HepG2 (cell line): ENCODE results near the gene CREBBP. TPM values are rescaled to one million over a fixed set of nuclear protein-coding genes. Genes with fewer than 3 reads are reported as not detected.

ENCODE experiments used
- AHR ChIP-seq: IDR thresholded peaks from 2 replicates; pipeline ENCODE4 v1.6.1; 2018; ENCODE audit warnings: missing genetic modification reagents, missing compliant biosample characterization
- MBNL3 ChIP-seq: fragments of 250-450 bp; sonication (Bioruptor Pico); conservative IDR thresholded peaks from 2 replicates; pipeline ENCODE4 v1.8.0; 2022; ENCODE audit warnings: mild to moderate bottlenecking, inconsistent platforms
- NR2C2 ChIP-seq: sonication (generic); formaldehyde crosslinking; IDR thresholded peaks from 2 replicates; pipeline ENCODE4 v1.4.0; 2020; ENCODE audit warnings: missing genetic modification reagents, mild to moderate bottlenecking, moderate library complexity, borderline replicate concordance
- RARG ChIP-seq: sonication (generic); formaldehyde crosslinking; IDR thresholded peaks from 2 replicates; pipeline ENCODE4 v1.4.0; 2020; ENCODE audit warnings: low read depth, mild to moderate bottlenecking, missing genetic modification reagents
- RBAK ChIP-seq: sonication (generic); formaldehyde crosslinking; IDR thresholded peaks from 2 replicates; pipeline ENCODE4 v1.5.1; 2020; ENCODE audit warnings: mild to moderate bottlenecking, missing genetic modification reagents
- SIN3B ChIP-seq: fragments of 150-350 bp; IDR thresholded peaks from 2 replicates; pipeline ENCODE4 v1.6.1; 2014; ENCODE audit warnings: low read length
- SRY ChIP-seq: sonication (generic); formaldehyde crosslinking; IDR thresholded peaks from 2 replicates; pipeline ENCODE4 v1.8.0; 2022; ENCODE audit warnings: mild to moderate bottlenecking, missing genetic modification reagents
- ZNF292 ChIP-seq: sonication (generic); formaldehyde crosslinking; IDR thresholded peaks from 2 replicates; pipeline ENCODE4 v1.8.1; 2022; ENCODE audit warnings: mild to moderate bottlenecking, low read depth, missing genetic modification reagents, borderline replicate concordance
- ZNF501 ChIP-seq: sonication (generic); formaldehyde crosslinking; IDR thresholded peaks from 2 replicates; pipeline ENCODE4 v1.5.1; 2020; ENCODE audit warnings: mild to moderate bottlenecking, moderate library complexity, missing genetic modification reagents
- polyA plus RNA-seq, 8 experiments: library from polyadenylated mRNA; depleted of rRNA in 3 of 8; stranded (reverse) in 7 of 8; unstranded in 1 of 8; fragments of >200 nt; fragmentation: Illumina TruSeq in 4 of 8; extraction: Trizol in 4 of 8; gene quantifications; 2 replicates each; pipeline versions ENCODE4 v1.2.1 to v1.2.3, GENCODE V29; 2011 to 2016; ENCODE audit warnings: low read depth in 4 of 8, missing spikeins in 1 of 8, mixed read lengths in 1 of 8; ENCODE audit not compliant: insufficient read depth in 1 of 8
- total RNA-seq, 5 experiments: library from RNA; depleted of rRNA; stranded (reverse); fragments of >200 nt; fragmentation: Illumina TruSeq; extraction: Trizol; gene quantifications; 2 replicates each; pipeline ENCODE4 v1.2.3, GENCODE V29; 2016; ENCODE audit warnings: low read depth in 1 of 5
- TF ChIP-seq, protein P1 (sequence below), 2 experiments: sonication (generic) in 1 of 2; formaldehyde crosslinking in 1 of 2; IDR thresholded peaks; 2 replicates each; pipeline versions ENCODE4 v1.6.1 to v1.9.0; 2014 to 2022; ENCODE audit warnings: antibody characterized with exemption in 1 of 2, borderline replicate concordance in 1 of 2, inconsistent platforms in 1 of 2, low read depth in 1 of 2, missing genetic modification reagents in 1 of 2
- TF ChIP-seq, protein P2 (sequence below): sonication (generic); formaldehyde crosslinking; IDR thresholded peaks from 2 replicates; pipeline ENCODE4 v1.5.1; 2020; ENCODE audit warnings: mild to moderate bottlenecking, moderate library complexity, missing genetic modification reagents
- TF ChIP-seq, protein P3 (sequence below): sonication (generic); formaldehyde crosslinking; IDR thresholded peaks from 2 replicates; pipeline ENCODE4 v1.4.0; 2020; ENCODE audit warnings: mild to moderate bottlenecking, missing genetic modification reagents
- TF ChIP-seq, protein P4 (sequence below): sonication (generic); formaldehyde crosslinking; IDR thresholded peaks from 2 replicates; pipeline ENCODE4 v1.5.1; 2020; ENCODE audit warnings: mild to moderate bottlenecking, missing genetic modification reagents, moderate library complexity
- TF ChIP-seq, protein P5 (sequence below): sonication (generic); formaldehyde crosslinking; IDR thresholded peaks from 2 replicates; pipeline ENCODE4 v1.8.0; 2023; ENCODE audit warnings: mild to moderate bottlenecking, missing genetic modification reagents

CREBBP gene
- total and polyA plus RNA-seq, 2 of the 13 experiments (the other 11 are each of a cell fraction or from before 2014, with no cell fraction given), result 5.3 to 10.4 TPM

DNA sequence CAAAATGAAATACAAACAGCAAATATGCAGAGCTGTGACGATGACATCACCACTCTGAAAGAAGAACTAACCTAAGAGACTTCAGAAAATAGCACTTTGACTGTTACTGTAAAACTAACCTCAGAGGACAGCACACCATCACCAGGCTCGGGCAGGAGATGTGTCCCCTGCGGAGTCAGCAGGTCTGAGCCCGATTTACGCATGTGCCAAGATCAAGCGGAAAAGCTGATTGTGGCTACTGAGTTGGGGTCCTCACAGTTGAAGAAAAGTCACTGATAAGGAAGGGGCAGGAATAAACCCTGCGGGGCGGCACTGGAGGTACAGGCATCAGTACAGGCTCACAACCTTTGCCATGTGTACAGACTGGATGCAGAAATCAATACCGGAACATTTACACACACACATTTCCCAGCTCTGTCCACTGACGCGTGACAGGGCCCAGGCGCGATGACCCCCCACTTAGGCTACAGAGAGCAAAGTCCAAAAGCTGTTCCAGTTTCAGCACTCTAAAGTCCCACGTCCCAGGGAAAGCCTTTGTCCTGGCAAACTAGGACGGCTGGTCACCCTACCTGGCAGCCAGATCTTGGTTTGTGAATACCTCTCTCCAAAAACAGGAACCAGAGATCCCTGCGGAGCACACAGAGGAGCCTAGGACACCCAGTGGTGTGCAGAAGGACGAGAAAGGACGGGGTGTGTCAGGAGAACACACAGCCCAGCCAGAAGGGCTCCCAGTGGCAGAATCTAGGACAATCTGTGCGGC lies 184.7 kb downstream of the CREBBP start (continued):
- TF ChIP-seq, protein P1, sequence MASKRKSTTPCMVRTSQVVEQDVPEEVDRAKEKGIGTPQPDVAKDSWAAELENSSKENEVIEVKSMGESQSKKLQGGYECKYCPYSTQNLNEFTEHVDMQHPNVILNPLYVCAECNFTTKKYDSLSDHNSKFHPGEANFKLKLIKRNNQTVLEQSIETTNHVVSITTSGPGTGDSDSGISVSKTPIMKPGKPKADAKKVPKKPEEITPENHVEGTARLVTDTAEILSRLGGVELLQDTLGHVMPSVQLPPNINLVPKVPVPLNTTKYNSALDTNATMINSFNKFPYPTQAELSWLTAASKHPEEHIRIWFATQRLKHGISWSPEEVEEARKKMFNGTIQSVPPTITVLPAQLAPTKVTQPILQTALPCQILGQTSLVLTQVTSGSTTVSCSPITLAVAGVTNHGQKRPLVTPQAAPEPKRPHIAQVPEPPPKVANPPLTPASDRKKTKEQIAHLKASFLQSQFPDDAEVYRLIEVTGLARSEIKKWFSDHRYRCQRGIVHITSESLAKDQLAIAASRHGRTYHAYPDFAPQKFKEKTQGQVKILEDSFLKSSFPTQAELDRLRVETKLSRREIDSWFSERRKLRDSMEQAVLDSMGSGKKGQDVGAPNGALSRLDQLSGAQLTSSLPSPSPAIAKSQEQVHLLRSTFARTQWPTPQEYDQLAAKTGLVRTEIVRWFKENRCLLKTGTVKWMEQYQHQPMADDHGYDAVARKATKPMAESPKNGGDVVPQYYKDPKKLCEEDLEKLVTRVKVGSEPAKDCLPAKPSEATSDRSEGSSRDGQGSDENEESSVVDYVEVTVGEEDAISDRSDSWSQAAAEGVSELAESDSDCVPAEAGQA (IDR thresholded peaks at IDR 0.05; ENCODE audit: low read depth), result 0 out of 2 replicates have a peak, but pooled peaks have one; percentile 35
- TF ChIP-seq, protein P1 (CRISPR knock-in tag; IDR thresholded peaks at IDR 0.05; ENCODE audit: borderline replicate concordance), result no peak
- TF ChIP-seq NR2C2 (CRISPR knock-in tag) (peak; percentile 83), AHR (CRISPR knock-in tag) (peak; percentile 72), RARG (CRISPR knock-in tag) (no peak), SRY (CRISPR knock-in tag) (peak; percentile 87; the same call in 1 of the 2 replicates), ZNF292 (CRISPR knock-in tag) (peak; percentile 87; the same call in 1 of the 2 replicates), MBNL3 (CRISPR knock-in tag) (no peak), ZNF501 (CRISPR knock-in tag) (peak; percentile 87), SIN3B (no peak), RBAK (CRISPR knock-in tag) (no peak)
- TF ChIP-seq, protein P2, sequence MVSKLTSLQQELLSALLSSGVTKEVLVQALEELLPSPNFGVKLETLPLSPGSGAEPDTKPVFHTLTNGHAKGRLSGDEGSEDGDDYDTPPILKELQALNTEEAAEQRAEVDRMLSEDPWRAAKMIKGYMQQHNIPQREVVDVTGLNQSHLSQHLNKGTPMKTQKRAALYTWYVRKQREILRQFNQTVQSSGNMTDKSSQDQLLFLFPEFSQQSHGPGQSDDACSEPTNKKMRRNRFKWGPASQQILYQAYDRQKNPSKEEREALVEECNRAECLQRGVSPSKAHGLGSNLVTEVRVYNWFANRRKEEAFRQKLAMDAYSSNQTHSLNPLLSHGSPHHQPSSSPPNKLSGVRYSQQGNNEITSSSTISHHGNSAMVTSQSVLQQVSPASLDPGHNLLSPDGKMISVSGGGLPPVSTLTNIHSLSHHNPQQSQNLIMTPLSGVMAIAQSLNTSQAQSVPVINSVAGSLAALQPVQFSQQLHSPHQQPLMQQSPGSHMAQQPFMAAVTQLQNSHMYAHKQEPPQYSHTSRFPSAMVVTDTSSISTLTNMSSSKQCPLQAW (CRISPR knock-in tag), result peak; percentile 97
- TF ChIP-seq, protein P3, sequence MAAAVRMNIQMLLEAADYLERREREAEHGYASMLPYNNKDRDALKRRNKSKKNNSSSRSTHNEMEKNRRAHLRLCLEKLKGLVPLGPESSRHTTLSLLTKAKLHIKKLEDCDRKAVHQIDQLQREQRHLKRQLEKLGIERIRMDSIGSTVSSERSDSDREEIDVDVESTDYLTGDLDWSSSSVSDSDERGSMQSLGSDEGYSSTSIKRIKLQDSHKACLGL, result peak; percentile 69; the same call in 1 of the 2 replicates
- TF ChIP-seq, protein P4, sequence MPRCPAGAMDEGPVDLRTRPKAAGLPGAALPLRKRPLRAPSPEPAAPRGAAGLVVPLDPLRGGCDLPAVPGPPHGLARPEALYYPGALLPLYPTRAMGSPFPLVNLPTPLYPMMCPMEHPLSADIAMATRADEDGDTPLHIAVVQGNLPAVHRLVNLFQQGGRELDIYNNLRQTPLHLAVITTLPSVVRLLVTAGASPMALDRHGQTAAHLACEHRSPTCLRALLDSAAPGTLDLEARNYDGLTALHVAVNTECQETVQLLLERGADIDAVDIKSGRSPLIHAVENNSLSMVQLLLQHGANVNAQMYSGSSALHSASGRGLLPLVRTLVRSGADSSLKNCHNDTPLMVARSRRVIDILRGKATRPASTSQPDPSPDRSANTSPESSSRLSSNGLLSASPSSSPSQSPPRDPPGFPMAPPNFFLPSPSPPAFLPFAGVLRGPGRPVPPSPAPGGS (CRISPR knock-in tag), result peak; percentile 80
- TF ChIP-seq, protein P5, sequence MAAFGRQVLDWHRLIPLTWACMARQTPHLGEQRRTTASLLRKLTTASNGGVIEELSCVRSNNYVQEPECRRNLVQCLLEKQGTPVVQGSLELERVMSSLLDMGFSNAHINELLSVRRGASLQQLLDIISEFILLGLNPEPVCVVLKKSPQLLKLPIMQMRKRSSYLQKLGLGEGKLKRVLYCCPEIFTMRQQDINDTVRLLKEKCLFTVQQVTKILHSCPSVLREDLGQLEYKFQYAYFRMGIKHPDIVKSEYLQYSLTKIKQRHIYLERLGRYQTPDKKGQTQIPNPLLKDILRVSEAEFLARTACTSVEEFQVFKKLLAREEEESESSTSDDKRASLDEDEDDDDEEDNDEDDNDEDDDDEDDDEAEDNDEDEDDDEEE (CRISPR knock-in tag), result peak; percentile 94
